HepG2 (cell line): ENCODE results near the gene SPRYD4. TPM values are rescaled to one million over a fixed set of nuclear protein-coding genes. Genes with fewer than 3 reads are reported as not detected.
A peak's percentile ranks its signal among the peaks of the same experiment; 100 is the strongest.

Source experiments
- LCORL ChIP-seq, 2 experiments: fragments of 450-650 bp in 1 of 2; sonication (generic) in 1 of 2; formaldehyde crosslinking in 1 of 2; IDR thresholded peaks; 2 replicates each; pipeline versions ENCODE4 v1.5.0 to v1.6.1; 2017 to 2020; ENCODE audit warnings: antibody characterized with exemption in 1 of 2, missing genetic modification reagents in 1 of 2
- MATR3 ChIP-seq: sonication (generic); formaldehyde crosslinking; IDR thresholded peaks from 2 replicates; pipeline ENCODE4 v1.4.0; 2020; ENCODE audit warnings: missing genetic modification reagents
- MXD4 ChIP-seq: IDR thresholded peaks from 2 replicates; pipeline ENCODE4 v1.6.1; 2016; ENCODE audit warnings: mild to moderate bottlenecking, missing biosample characterization, missing genetic modification reagents
- MYPOP ChIP-seq: sonication (generic); formaldehyde crosslinking; IDR thresholded peaks from 2 replicates; pipeline ENCODE4 v1.8.1; 2023; ENCODE audit warnings: mild to moderate bottlenecking, moderate library complexity, missing genetic modification reagents
- NFKBIZ ChIP-seq: IDR thresholded peaks from 2 replicates; pipeline ENCODE4 v1.6.1; 2018; ENCODE audit warnings: missing genetic modification reagents, missing compliant biosample characterization
- SALL1 ChIP-seq: sonication (generic); formaldehyde crosslinking; IDR thresholded peaks from 2 replicates; pipeline ENCODE4 v1.8.0; 2022; ENCODE audit warnings: mild to moderate bottlenecking, missing genetic modification reagents
- ZBTB40 ChIP-seq, 2 experiments: fragments of 450-650 bp in 1 of 2; sonication (generic) in 1 of 2; formaldehyde crosslinking in 1 of 2; IDR thresholded peaks; 2 replicates each; pipeline versions ENCODE4 v1.6.1 to v1.8.0; 2016 to 2022; ENCODE audit warnings: antibody characterized with exemption in 1 of 2, mild to moderate bottlenecking in 1 of 2, missing genetic modification reagents in 1 of 2
- ZBTB46 ChIP-seq: sonication (generic); formaldehyde crosslinking; IDR thresholded peaks from 2 replicates; pipeline ENCODE4 v1.4.0; 2020; ENCODE audit warnings: mild to moderate bottlenecking, missing genetic modification reagents, borderline replicate concordance
- ZKSCAN8 ChIP-seq: IDR thresholded peaks from 2 replicates; pipeline ENCODE4 v1.6.1; 2016; ENCODE audit warnings: borderline replicate concordance, missing genetic modification reagents, missing compliant biosample characterization
- ZNF235 ChIP-seq: sonication (generic); formaldehyde crosslinking; IDR thresholded peaks from 2 replicates; pipeline ENCODE4 v1.8.1; 2023; ENCODE audit warnings: mild to moderate bottlenecking, missing genetic modification reagents, borderline replicate concordance
- ZNF253 ChIP-seq: sonication (generic); formaldehyde crosslinking; IDR thresholded peaks from 2 replicates; pipeline ENCODE4 v1.8.0; 2022; ENCODE audit warnings: mild to moderate bottlenecking, missing genetic modification reagents, borderline replicate concordance
- ZNF543 ChIP-seq: sonication (generic); formaldehyde crosslinking; IDR thresholded peaks from 2 replicates; pipeline ENCODE4 v1.4.0; 2020; ENCODE audit warnings: mild to moderate bottlenecking, missing genetic modification reagents
- ZNF562 ChIP-seq: sonication (generic); formaldehyde crosslinking; IDR thresholded peaks from 2 replicates; pipeline ENCODE4 v1.8.0; 2022; ENCODE audit warnings: missing genetic modification reagents, borderline replicate concordance
- ZNF577 ChIP-seq: sonication (generic); formaldehyde crosslinking; IDR thresholded peaks from 2 replicates; pipeline ENCODE4 v1.4.0; 2020; ENCODE audit warnings: mild to moderate bottlenecking, low read depth, missing genetic modification reagents, borderline replicate concordance
- ZNF703 ChIP-seq: sonication (generic); formaldehyde crosslinking; IDR thresholded peaks from 2 replicates; pipeline ENCODE4 v1.5.1; 2020; ENCODE audit warnings: missing genetic modification reagents, mild to moderate bottlenecking, moderate library complexity, borderline replicate concordance
- ZSCAN22 ChIP-seq: sonication (generic); formaldehyde crosslinking; IDR thresholded peaks from 2 replicates; pipeline ENCODE4 v1.4.0; 2020; ENCODE audit warnings: mild to moderate bottlenecking, missing genetic modification reagents
- polyA plus RNA-seq, 8 experiments: library from polyadenylated mRNA; depleted of rRNA in 3 of 8; stranded (reverse) in 7 of 8; unstranded in 1 of 8; fragments of >200 nt; fragmentation: Illumina TruSeq in 4 of 8; extraction: Trizol in 4 of 8; gene quantifications; 2 replicates each; pipeline versions ENCODE4 v1.2.1 to v1.2.3, GENCODE V29; 2011 to 2016; ENCODE audit warnings: low read depth in 4 of 8, missing spikeins in 1 of 8, mixed read lengths in 1 of 8; ENCODE audit not compliant: insufficient read depth in 1 of 8
- total RNA-seq, 5 experiments: library from RNA; depleted of rRNA; stranded (reverse); fragments of >200 nt; fragmentation: Illumina TruSeq; extraction: Trizol; gene quantifications; 2 replicates each; pipeline ENCODE4 v1.2.3, GENCODE V29; 2016; ENCODE audit warnings: low read depth in 1 of 5

The SPRYD4 gene
- total and polyA plus RNA-seq, 2 of the 13 experiments (the other 11 are each of a cell fraction or from before 2014, with no cell fraction given) = 3.9 to 4.5 TPM

- TF ChIP-seq ZBTB40 (IDR thresholded peaks at IDR 0.05) (no peak), ZBTB40 (CRISPR knock-in tag; IDR thresholded peaks at IDR 0.05) (peak; percentile 85), LCORL (IDR thresholded peaks at IDR 0.05) (no peak), LCORL (CRISPR knock-in tag; IDR thresholded peaks at IDR 0.05) (peak; percentile 89), ZNF577 (CRISPR knock-in tag) (no peak), SALL1 (CRISPR knock-in tag) (peak; percentile 92), ZNF543 (CRISPR knock-in tag) (peak; percentile 97), MXD4 (CRISPR knock-in tag) (peak; percentile 99), MATR3 (no peak), ZNF253 (CRISPR knock-in tag) (no peak), ZNF235 (CRISPR knock-in tag) (no peak), ZKSCAN8 (CRISPR knock-in tag) (peak; percentile 89), ZNF703 (CRISPR knock-in tag) (no peak), ZBTB46 (CRISPR knock-in tag) (0 out of 2 replicates have a peak, but pooled peaks have one; percentile 37), MYPOP (peak; percentile 100), ZNF562 (CRISPR knock-in tag) (peak; percentile 80; the same call in 1 of the 2 replicates), NFKBIZ (CRISPR knock-in tag) (peak; percentile 92), ZSCAN22 (CRISPR knock-in tag) (no peak)
Measured at GRCh38 chr12:56468216-56469006, at the start of gene SPRYD4 (continued).
